A673 (cell line): ENCODE measurements around the gene COL19A1. TPM values are rescaled to one million over a fixed set of nuclear protein-coding genes. Genes with fewer than 3 reads are reported as not detected.

ENCODE experiments used
- BruUV-seq: library from RNA; stranded (reverse); fragments of 400-500 nt; replicated peaks from 2 replicates; lab custom pipeline; 2021; lab: Mats Ljungman, UMichigan
- CTCF ChIA-PET: fragments of 300-600 bp; sonication (Branson Sonifier 250); formaldehyde crosslinking; loops from one replicate; lab custom pipeline; 2022; ENCODE audit warnings: antibody characterized with exemption; lab: Charles Lee
- POLR2A ChIA-PET: fragments of 300-600 bp; sonication (Branson Sonifier 250); formaldehyde crosslinking; loops from one replicate; lab custom pipeline; 2022; ENCODE audit warnings: antibody characterized with exemption; ENCODE audit not compliant: low non-redundant PET; lab: Charles Lee
- DNase-seq: peaks from one replicate; pipeline ENCODE4 v3.0.0-alpha.2; 2015; ENCODE audit warnings: low spot score
- H3K27ac ChIP-seq: fragments of 200-600 bp; sonication (generic); 2 replicates; pipeline ENCODE4 v1.5.1; 2016; ENCODE audit warnings: mixed run types, low read depth, mild to moderate bottlenecking, mixed read lengths, antibody characterized with exemption, low read length; ENCODE audit not compliant: poor library complexity, severe bottlenecking
- H3K27me3 ChIP-seq: fragments of 200-600 bp; sonication (generic); replicated peaks from 2 replicates; pipeline ENCODE4 v1.6.1; 2017; ENCODE audit warnings: mixed run types, low read depth, mild to moderate bottlenecking, mixed read lengths, antibody characterized with exemption, low read length; ENCODE audit not compliant: insufficient read depth, poor library complexity
- H3K36me3 ChIP-seq: fragments of 200-600 bp; sonication (generic); 2 replicates; pipeline ENCODE4 v1.6.1; 2016; ENCODE audit warnings: mixed run types, mild to moderate bottlenecking, mixed read lengths, antibody characterized with exemption, low read length; ENCODE audit not compliant: insufficient read depth, poor library complexity, severe bottlenecking
- H3K4me1 ChIP-seq: fragments of 200-600 bp; sonication (generic); 2 replicates; pipeline ENCODE4 v1.6.1; 2017; ENCODE audit warnings: mixed run types, mild to moderate bottlenecking, mixed read lengths, antibody characterized with exemption, low read length; ENCODE audit not compliant: insufficient read depth, poor library complexity, severe bottlenecking
- H3K4me3 ChIP-seq: fragments of 200-600 bp; sonication (generic); 2 replicates; pipeline ENCODE4 v1.5.1; 2016; ENCODE audit warnings: low read depth, mixed run types, mild to moderate bottlenecking, mixed read lengths, low read length; ENCODE audit not compliant: poor library complexity, severe bottlenecking
- H3K9me3 ChIP-seq: fragments of 200-600 bp; sonication (generic); 2 replicates; pipeline ENCODE4 v1.6.1; 2016; ENCODE audit warnings: mixed run types, low read depth, mild to moderate bottlenecking, mixed read lengths, antibody characterized with exemption, low read length; ENCODE audit not compliant: poor library complexity, severe bottlenecking
- EZH2 ChIP-seq: fragments of 200-600 bp; sonication (generic); IDR thresholded peaks from 2 replicates; pipeline ENCODE4 v1.6.1; 2017; ENCODE audit warnings: borderline replicate concordance, low read depth, mild to moderate bottlenecking, mixed read lengths, antibody characterized with exemption, low read length; ENCODE audit not compliant: poor library complexity, severe bottlenecking
- intact Hi-C: fragments of 100-400 bp; cut with micrococcal nuclease; formaldehyde crosslinking; loops from one replicate; pipeline ENCODE4 v1.10.0; 2022; ENCODE audit not compliant: unreplicated experiment
- total RNA-seq: library from RNA; stranded (reverse); gene quantifications from 2 replicates; pipeline ENCODE4 v1.2.3, GENCODE V29; 2021
- TF ChIP-seq, protein P1 (sequence below): fragments of 300-800, 200-600 bp; sonication (generic); conservative IDR thresholded peaks from 2 replicates; pipeline ENCODE4 v1.5.1; 2017; ENCODE audit warnings: low read depth, mild to moderate bottlenecking, antibody characterized with exemption, low read length, moderate library complexity, mixed read lengths

COL19A1 gene
- total RNA-seq, 1 experiment from 2014 or later, result 0.37 TPM

DNA sequence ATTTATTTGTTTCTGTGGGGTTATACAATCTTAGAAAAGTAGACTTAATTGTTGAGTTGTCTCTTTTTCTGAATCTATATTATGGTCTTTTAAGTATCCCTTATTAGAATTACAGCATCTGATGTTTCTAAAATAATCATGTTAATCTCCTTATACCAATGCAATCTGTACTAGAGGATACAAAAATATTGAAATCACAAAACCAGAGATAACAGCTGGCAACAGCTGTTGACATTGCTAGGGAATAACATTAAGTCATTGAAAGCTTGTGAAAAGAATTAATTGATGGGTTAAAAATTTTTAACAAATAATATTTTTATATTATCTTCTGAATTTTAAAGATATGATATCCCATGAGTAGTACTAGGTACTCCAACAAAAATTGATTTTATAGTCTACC, 162.6 kb downstream of the COL19A1 start:
- Histone ChIP-seq H3K4me1 (peaks cover 4% of the 10 kb centered on the region), H3K9me3 (no peaks in the 10 kb centered on the region), H3K4me3 (no peak overlapping the region), H3K27ac (no peak overlapping the region), H3K36me3 (no peaks in the 10 kb centered on the region), H3K27me3 (no peaks in the 10 kb centered on the region)
- POLR2A ChIA-PET, result no interaction called here
- no peak for DNase-seq
- intact Hi-C loops, result no loop called here
- CTCF ChIA-PET, result no interaction called here
- TF ChIP-seq EZH2, result no peak
- TF ChIP-seq, protein P1, sequence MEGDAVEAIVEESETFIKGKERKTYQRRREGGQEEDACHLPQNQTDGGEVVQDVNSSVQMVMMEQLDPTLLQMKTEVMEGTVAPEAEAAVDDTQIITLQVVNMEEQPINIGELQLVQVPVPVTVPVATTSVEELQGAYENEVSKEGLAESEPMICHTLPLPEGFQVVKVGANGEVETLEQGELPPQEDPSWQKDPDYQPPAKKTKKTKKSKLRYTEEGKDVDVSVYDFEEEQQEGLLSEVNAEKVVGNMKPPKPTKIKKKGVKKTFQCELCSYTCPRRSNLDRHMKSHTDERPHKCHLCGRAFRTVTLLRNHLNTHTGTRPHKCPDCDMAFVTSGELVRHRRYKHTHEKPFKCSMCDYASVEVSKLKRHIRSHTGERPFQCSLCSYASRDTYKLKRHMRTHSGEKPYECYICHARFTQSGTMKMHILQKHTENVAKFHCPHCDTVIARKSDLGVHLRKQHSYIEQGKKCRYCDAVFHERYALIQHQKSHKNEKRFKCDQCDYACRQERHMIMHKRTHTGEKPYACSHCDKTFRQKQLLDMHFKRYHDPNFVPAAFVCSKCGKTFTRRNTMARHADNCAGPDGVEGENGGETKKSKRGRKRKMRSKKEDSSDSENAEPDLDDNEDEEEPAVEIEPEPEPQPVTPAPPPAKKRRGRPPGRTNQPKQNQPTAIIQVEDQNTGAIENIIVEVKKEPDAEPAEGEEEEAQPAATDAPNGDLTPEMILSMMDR, result no peak
- no TSS peak for BruUV-seq

DNA sequence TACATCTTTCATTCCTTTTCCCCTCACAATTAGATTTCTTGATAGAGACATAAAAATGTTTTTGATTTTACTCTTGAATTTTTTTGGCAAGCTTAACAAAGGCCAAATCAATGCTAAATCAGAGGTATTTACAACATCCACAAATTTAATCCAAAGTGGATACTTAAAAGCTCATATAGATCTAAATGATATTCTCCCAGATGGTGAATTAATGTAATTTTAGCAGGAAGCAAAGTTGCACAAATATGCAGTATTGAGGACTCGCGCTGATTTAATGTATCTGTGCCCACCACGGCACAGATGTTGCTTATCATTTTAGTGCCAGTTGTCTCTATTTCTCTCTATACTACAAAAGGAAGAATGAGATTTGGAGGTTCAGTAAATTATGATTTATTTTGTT, 167.4 kb downstream of the COL19A1 start:
- ChIA-PET POLR2A (no interaction called here), CTCF (no interaction called here)
- H3K27me3 ChIP-seq, result no peaks in the 10 kb centered on the region
- TF ChIP-seq, protein P1, result no peak
- TF ChIP-seq EZH2, result no peak
- no peak overlapping the region for H3K27ac ChIP-seq
- H3K36me3 ChIP-seq, result no peaks in the 10 kb centered on the region
- no peak for DNase-seq
- peaks cover 4% of the 10 kb centered on the region for H3K4me1 ChIP-seq
- H3K9me3 ChIP-seq, result no peaks in the 10 kb centered on the region
- intact Hi-C loops, result no loop called here
- BruUV-seq, result no TSS peak
- H3K4me3 ChIP-seq, result no peak overlapping the region

DNA sequence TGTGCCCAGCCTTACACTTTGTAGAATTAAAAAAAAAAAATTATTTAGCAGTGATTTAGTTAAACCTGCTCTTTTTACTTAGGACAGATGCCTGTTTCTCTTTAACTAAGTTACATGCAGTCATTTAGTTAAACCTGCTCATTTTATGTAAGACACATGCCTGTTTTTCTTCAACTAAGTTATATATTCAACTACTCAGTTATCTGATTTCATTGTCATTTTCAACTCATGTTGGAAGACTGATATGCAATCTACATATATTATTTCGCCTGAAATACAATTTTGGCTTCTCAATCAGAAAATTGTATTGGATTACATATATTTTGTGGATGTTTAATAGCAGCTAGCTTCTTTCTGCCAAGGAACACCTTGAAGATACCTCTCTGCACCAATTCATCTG, 171.1 kb downstream of the COL19A1 start:
- Histone ChIP-seq H3K27me3 (no peaks in the 10 kb centered on the region), H3K4me3 (no peak overlapping the region), H3K4me1 (peaks cover 4% of the 10 kb centered on the region), H3K36me3 (no peaks in the 10 kb centered on the region), H3K9me3 (no peaks in the 10 kb centered on the region), H3K27ac (no peak overlapping the region)
- no peak for DNase-seq
- no peak for TF ChIP-seq EZH2
- TF ChIP-seq, protein P1, result no peak
- CTCF ChIA-PET, result no interaction called here
- POLR2A ChIA-PET, result no interaction called here
- intact Hi-C loops, result no loop called here
- BruUV-seq, result no TSS peak
